ENCODE data around the gene COL23A1.
"Not testable (repeated sequence)": the region's sequence is repeated elsewhere in the genome, so short reads cannot be mapped to it uniquely, and the experiment has no call there.

The COL23A1 gene

DNA sequence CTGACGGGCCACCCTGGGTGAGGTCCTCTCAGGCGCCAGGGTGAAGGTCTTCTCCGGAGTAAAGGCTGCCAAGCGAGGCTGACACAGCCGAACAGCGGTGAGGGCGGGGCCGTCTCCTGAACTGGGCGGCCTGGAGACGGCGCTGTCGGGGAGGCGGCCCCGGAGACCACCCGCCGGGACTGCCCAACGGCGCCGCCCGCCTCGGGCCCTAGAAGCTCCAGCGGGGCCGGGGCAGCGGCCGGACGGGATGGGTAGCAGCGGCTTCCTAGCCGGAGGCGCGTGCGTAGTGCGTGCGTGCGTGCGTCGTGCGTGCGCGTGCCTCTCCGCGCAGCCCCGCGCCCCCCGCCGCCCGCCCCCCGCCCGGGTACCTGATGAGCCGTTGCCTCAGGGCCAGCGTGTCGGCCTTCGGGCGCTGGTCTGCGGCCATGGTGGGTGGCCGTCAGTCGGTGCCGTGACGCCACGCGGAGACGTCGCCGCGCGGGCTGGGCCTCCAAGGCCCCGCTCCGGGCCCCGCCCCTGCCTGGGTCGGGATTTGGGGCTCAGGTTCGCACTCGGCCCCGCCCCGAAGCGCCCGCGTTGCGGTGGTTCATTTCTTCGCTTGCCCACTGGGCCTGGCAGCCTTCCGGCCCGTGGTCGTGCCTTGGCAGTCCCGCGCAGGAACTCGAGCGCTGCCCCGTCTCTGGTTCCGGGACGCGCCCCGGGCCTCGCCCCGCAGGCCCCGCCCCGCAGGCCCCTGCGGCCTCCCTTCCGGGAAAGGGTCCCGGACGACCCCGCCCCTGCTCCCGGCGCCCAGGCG is 357.9 kb downstream of the COL23A1 start, which contains the start of gene PHYKPL:
Gene PHYKPL, minus strand, starts transcription at position 679 of the 796 bp plus-strand sequence. Its CDS starts 252 bp downstream, at position 427.
- DNase-seq: peak; percentile 87

DNA sequence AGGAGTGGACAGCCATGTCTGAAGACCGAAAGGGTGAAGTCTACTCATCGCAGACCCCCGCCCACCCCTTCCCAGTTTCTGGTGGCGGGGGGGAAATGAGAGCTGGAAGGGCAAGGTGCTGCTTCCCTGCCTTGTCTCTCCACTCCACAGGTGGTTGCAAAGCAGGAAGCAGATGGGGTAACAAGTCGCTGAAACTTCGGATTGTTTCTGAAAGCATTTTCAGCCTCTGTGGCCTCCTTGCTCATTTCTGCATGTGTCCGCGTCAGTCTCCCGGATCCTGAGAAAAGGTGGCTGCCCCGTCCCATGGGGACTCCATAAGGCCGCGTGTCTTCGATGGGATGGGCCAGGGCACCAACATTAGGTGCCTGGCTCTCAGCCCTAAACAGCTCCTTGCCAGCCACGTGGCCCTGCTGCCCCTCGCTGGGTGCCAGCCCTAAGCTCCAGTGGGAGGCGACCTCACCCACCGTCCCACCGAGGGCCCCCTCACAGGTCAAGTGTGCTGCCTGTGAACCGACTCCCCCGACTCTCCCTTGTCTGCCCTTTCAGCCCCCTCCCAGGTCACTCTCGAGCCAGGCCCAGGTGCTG is 358.6 kb downstream of the COL23A1 start:
- no peak for DNase-seq

DNA sequence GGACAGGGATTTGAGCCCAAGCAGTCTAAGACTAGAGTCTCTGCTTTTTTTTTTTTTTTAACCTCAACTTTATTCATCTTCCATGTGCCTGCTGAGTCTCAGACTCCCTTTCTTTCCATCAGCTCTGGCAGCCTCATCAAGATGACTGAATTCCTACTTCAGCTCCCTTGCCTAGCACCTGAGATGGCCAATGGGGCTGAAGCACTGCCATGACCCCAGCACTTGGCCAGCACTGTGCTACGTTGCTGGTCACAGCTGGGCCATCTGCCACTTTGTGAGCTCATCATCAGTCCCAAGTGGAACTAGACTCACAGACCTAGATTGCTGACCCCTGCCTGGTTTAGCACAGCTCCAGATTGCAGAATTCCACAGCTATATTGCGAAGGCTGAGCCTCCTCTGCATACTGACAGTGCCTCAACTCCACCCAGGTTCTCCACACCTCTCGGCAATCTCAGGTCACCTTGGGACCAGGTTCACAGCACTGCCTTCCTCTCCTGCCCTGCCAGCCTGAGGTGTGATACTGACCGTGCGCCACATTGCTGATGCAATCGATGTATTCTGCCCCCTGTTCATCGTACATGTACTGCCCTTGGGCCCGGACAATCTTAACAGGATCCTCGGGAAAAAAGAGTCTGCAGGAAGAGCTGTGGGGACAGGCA is 359.2 kb downstream of the COL23A1 start:
- no peak for DNase-seq

DNA sequence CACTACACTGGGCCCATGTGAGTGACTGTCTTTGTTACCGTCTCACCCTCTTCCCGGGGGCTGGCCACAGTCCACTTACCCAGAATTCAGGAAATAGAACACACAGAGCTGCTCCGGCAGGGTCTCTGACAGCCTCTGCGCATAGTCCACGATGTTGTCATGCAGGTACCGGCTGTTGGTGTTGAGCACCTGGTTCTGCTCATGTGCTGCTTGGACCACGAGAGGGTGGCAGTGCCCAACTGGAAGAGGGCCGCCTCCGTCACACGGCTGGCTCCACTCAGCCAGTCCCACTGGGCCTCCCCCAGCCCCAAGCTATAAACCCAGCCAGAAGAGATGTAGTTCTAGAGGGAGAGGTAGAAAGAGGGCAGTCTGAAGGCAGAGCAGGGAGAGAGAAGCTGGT is 360.3 kb downstream of the COL23A1 start:
- no peak for DNase-seq

DNA sequence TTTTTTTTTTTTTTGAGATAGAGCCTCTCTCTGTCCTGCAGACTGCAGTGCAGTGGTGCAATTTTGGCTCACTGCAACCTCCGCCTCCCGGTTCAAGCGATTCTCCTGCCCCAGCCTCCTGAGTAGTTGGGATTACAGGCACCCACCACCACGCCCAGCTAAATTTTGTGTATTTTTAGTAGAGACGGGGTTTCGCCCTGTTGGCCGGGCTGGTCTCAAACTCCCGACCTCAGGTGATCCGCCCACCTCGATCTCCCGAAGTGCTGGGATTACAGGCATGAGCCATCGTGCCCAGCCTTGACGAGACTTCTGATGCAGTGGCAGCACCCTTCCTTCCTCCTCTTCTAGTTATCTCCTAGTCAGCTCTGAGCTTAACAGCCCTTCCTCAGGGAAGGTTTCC is 361.1 kb downstream of the COL23A1 start:
- DNase-seq: not testable (repeated sequence)

DNA sequence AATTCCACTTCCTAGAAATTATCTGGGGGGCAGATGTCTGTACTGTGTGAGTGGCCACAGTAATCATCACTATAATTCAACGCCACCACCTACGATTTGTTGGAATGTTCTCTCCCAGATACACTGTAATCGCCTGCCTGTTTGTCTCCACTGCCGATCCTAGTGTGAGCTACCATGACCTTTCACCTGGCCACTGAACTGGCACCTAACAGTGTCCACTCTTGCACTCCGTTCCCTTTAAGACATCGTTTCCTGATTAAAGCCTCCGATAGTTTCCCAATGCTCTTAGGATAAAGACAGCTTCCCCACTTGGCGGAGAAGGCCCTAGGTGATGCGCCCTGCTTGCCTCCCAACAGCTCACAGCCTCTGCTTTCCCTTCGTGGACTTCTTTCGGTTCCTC is 361.6 kb downstream of the COL23A1 start:
- DNase-seq: no peak

DNA sequence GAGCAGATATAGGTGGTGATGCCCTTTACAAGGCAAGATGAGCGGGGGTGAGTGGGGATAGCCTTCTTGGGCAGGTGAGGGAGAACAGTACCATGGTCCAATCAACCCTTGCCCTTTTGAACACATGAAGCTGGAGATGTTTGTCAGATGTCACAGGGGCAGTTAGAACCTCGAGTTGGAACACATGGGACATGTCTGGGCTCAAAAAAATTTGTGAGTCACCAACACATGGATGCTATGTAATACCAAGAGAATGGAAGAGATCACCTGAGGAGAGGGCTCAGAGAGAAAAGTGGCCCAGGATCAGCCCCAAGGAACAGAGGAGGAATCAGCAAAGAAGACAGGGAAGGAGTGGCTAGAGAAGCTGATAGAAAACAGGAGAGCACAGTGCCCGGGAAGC is 362.3 kb downstream of the COL23A1 start:
- no peak for DNase-seq

DNA sequence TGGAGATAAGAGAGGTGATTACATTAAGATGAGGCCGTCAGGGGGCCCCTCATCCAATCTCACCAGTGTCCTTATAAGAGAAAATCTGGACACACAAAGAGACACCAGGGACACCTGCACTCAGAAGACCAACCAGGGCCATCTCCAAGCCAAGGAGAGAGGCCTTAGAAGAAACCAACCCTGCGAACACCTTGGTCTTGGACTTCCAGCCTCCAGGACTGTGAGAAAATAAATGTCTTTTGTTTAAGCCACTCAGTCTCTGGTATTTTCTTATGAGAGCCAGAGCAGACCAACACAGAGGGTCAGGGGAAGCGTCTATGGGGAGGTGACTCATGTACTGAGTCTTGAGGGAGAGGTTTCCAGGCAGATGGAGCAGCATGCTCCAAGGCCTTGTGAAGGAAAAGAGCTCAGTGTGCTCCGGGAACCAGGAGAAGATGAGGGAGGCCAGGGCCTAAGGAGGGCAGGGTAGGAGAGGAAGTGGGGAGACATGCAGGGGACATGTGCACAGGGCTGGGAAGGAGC is 363.0 kb downstream of the COL23A1 start:
- DNase-seq: no peak

DNA sequence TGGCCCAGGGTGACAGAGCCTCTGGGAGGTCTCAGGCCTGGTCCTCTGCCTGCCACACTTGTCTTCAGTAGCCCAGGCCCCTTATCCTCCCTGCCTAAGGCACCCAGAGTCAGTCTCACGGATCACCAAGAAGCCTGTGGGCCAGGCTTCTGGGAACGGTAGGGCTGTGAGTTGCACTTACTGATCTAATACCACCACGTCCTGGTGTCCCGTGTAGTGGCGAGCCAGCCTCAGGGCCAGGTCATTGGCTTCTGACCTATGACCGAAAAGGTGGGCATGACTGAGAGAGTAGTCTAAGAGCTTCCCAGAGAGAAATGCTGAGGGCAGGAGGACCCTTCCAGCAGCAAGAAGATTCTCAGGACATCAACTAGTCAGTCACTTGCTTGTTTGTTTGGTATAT is 365.0 kb downstream of the COL23A1 start:
- DNase-seq: no peak

DNA sequence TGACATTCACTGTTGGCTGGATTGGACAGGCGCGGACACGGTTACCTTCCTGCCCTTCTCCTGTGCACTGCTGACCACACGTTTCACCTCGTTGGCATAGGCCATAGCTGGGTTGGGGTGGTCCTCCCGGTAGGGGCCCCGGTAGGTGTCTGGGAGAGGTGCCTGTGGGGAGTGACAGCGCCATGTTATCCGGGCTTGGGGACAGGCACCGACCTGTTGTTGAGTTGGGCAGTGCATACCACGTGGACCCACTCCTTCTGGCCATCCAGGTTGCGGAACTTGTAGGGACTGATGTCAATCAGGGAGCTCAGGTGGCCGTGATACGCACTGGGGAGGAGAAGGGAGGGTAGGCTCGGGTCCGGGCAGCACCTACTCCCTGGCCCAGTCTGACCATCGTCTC is 365.8 kb downstream of the COL23A1 start:
- no peak for DNase-seq

DNA sequence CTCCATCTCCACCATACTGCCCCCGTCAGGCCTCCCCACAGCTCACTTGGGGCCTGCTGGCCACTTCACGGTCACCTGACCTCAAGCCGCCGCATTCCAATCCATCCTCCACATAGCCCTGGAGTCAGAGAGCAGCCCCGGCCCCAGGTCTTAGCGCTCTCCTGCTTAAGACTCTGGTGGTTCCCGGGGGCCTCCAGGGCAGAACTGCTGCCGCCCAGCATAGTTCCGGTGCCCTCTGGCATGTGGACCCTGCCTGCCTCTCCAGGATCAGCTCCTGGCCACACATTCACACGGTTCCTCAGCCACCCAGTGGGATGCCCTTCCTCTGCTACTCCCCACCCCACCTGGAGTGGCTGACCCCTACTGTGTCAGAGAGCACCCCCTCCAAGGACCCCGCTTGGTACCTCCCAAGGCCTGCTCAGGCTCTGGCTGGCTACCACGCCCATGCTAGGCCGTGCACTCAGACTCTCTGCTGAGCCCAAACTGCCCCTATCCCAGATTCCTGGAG is 366.3 kb downstream of the COL23A1 start:
- DNase-seq: no peak

DNA sequence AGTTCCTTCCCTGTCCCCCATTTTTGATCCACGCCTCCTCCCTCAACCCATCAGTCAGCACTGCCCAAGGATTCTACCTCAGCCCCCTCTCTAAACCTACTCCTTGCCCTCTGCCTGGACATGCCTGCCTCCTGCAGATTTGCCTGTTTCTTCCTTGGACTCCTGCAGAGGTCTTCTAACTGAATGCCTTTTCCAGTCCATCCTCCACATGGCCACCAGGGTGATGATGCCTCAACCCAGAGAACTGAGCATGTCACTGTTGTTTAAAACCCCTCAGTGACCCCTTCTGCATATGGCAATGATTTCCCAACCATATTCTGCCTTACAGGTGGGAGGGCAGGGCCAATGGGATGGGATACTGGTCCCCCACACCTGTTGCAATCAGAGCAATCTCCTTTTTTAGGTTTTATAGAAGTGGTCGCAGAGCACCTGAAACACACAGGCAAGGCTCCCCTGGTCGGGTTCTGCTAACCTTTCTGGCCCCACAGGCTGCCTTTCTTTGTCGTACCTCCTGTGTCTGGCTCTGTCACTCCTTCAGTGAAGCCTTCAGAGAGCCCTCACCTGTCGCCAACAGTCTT is 366.9 kb downstream of the COL23A1 start:
- no peak for DNase-seq

DNA sequence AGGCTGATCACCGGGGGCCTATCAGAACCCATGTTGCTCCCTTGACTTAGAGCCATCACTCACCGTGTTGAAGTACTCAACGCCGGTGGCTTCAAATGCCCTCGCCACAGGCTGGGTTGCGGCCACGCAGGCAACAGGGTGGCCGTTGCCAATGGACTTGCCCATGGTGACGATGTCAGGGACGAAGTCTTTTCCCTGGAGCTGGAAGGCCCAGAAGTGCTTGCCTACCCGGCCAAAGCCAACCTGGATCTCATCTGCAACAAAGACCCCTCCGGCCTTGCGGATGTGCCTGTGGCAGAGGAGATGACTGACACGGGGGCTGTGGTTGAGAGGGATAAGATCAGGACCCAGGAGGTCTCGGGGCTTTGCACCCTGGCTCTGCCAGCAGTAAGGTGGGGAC is 367.9 kb downstream of the COL23A1 start:
- no peak for DNase-seq

DNA sequence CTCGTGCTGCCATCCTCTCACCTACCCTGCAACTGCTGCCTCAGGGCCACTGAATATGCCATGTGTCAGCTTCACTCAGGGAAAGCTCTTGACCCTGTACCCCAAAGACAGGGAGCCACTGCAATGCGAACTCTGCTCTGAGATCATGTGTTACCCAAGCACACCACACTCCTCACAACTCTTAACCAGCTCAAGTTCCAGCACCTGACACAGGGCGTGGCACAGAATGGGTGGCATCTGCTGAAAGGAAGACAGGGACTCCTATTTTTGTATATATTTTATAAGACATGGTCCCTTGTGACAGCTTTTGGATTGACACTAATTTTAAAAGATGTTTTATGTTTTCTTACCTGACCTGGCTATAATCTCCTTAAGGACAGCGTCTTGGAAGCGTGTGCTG is 368.3 kb downstream of the COL23A1 start:
- no peak for DNase-seq

DNA sequence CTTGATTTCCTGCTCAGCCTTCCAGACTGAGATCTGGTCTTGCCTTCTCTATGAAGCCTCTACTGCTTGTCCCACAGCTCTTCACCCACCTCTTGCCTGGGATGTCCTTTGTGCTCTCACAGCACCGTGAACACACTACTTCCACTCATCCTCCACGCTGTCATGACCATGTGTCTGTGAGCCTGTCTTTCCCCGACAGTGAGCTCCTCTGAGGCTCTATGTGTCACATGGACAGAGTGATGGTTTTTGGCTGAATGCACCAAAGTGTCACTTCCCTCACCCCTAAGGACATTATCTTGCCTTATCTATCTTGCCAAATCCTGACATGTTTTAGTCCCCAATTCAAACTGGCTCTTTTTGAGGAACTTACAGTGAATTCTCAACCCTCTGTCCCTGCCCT is 368.9 kb downstream of the COL23A1 start:
- DNase-seq: no peak

DNA sequence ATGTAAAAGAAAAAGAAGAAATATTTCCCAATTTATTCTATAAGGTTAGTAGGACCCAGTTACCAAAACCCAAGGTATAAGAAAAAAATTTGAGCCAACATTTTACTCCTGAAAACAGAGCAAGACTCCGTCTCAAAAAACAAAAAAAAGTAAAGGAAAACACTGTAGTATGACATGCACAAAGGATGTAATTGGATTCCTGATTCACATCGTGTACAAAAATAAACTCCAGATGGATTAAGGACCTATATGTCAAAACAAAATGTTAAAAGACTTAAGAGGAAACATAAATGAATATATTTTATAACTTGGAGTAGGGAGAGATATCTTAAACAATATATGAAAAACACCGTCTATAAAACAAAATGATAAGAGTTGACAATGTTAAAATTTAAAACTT is 371.4 kb downstream of the COL23A1 start:
- no peak for DNase-seq

DNA sequence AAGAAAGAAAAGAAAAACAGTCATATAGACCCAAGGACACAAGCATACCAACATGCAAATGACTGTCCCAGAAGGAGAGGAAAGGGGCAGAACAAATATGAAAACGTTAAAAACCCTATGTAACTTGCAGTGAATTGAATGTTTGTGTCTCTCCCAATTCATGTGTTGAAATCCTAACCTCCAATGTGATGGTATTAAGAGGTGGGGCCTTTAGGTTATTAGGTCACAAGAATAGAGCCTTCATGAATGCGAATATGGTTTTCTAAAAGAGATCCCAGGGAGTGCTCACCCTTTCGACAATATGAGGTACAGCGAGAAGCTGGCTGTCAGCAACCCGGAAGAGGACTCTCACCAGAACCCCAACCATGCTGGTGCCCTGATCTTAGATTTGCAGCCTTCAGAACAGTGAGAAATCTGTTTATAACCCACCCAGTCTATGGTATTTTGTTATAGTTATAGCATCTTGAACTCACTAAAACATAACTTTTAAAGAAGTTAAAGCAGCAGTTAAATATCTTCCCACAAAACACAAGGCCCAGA is 371.9 kb downstream of the COL23A1 start:
- DNase-seq: no peak

DNA sequence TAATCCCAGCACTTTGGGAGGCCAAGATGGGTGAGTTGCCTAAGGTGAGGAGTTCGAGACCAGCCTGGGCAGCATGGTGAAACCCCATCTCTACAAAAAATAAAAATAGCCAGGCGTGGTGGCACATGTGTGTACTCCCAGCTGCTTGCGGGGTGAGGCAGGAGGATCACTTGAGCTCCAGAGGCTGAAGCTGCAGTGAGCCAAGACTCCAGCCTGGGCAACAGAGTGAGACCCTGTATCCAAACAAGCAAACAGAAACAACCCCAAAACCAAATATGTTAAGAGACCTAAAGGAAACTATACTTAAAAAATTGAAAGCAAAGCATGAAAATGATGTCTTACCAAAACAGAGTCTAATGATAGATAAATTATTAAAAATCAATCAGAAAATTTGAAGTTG is 373.4 kb downstream of the COL23A1 start:
- DNase-seq: no peak

DNA sequence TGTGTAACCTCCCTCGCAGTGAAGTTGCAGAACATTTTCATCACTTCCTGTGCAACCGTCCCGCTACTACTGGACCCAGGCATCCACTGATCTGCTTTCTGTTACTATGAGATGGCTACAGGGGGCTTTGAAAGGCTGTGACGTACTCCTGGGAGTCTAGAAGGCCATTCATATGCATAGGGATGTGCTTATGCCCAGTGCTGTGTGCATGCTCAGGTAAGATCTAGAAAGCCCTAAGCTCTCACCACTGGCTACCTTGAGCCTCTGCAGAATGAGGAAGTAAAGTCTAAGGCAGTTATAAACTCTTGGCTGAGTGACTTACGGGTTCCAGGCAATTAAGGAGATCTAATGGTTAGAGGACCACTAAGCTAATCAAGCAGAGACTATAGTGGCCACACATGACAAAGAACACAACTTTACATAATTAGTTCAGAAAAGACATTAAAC is 374.1 kb downstream of the COL23A1 start:
- DNase-seq: no peak

DNA sequence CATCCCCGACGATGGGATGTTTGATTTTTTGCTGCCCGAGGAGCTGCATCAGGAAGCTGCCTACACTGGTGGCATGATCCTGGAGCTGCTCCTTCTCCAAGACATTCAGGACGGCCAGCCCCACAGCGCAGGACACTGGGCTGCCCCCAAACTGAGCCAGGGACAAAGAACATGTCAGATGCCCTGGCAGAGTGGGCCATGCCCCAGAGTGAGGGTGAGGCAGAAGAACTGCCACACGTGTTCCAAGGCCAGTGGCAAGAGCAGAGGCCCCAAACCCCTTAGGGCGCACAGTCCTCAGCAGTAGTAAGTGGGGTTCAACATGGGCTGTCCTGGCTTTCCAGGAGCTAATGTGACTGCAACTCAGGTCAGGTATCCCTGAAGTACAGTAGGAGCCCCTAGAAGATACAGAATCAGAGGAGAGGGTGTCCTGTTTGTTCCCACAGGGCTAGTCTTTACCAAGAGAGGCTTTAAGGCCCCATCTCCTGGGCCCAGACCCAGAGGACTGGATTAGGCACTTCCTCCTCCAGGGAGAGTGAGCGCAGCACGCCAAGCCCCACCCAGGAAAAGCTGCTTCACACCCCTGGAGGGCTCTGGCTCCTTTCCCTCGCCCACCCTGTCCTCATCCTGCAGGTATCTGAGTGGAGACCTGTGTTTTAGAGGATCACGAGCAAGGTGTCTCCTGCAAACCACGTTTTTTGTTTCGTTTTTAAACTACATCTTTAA is 374.8 kb downstream of the COL23A1 start:
- no peak for DNase-seq

DNA sequence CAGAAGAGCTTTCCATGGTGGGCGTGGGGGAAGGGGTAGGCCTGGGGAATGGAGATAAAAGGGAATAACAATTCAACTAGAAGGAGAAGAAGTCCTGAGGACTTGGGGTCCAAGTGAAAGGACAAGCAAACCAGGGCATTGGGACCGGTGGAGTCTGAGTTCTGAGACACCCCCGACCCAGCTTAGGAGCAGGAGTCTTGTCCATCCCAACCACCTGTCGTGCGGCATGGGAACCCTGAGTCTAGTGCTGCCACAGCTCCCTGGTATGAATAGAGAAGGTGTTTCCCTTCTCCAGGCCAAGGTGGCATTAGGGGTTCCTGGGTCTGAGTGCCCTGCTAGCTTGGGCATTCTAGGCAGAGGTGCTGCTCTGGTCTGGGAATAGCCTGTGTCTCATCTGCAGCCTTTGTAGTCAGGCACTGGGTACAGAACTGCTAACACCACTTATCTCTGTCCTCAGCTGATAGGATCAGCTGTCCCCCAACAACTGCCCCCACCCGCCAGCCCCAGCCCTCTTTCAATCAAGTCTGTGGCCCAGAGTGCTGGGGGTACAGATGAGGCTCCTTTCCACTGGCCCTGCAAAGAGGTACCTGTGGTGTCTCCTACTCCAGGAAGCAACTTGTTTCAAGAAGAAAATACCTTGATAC is 375.9 kb downstream of the COL23A1 start:
- no peak for DNase-seq

DNA sequence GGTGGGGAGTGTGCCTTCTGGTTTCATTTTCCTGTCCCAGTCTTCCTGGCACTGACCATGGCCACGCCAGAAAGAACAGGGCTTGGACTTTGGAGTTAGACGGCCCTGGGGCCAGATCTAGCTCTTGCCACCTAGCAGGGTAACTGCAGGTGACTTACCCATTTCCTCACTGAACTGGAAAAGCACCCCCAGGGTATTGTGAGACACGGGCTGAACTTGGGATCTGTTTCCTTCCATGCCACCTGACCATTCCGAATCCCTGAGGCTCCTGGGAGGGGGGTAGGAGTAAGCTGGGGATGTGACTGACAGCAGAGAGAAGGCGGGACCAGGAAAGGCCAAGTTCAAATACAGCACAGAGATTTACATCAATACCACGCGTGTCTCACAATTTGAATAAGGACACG is 376.4 kb downstream of the COL23A1 start:
- no peak for DNase-seq

Data from 8988T (cell line).